ENCODE data around the gene F7.

F7 gene

GRCh38 chr13:113119822-113120189, 14.2 kb downstream of the F7 start:
- no peak for DNase-seq

GRCh38 chr13:113120300-113121182, 14.9 kb downstream of the F7 start:
- no peak for DNase-seq

- no peak for DNase-seq
These were observed 15.8 kb downstream of the F7 start for GRCh38 chr13:113121183-113121927.

- no peak for DNase-seq
These were observed 16.4 kb downstream of the F7 start for GRCh38 chr13:113121928-113122471.

- no peak for DNase-seq
These were observed 17.1 kb downstream of the F7 start, which contains the start of gene F10 for GRCh38 chr13:113122550-113123225. Gene F10 (plus strand): TSS chr13:113122799. CDS start chr13:113122856, 57 bp downstream.

- DNase-seq, result no peak
These were observed 17.9 kb downstream of the F7 start for GRCh38 chr13:113123226-113124201.

- DNase-seq, result no peak
These were observed 18.8 kb downstream of the F7 start for GRCh38 chr13:113124211-113124970.

- no peak for DNase-seq
These were observed 20.1 kb downstream of the F7 start for GRCh38 chr13:113125506-113126264.

- no peak for DNase-seq
These were observed 20.9 kb downstream of the F7 start for GRCh38 chr13:113126265-113127150.

GRCh38 chr13:113129480-113129879, 23.9 kb downstream of the F7 start:
- DNase-seq, result no peak

- DNase-seq, result peak; percentile 35
These were observed 24.5 kb downstream of the F7 start for GRCh38 chr13:113129921-113130750.

GRCh38 chr13:113135281-113135760, 29.7 kb downstream of the F7 start:
- no peak for DNase-seq

GRCh38 chr13:113137691-113138298, 32.2 kb downstream of the F7 start:
- no peak for DNase-seq

GRCh38 chr13:113138792-113139551, 33.4 kb downstream of the F7 start:
- no peak for DNase-seq

GRCh38 chr13:113139577-113139976, 34.0 kb downstream of the F7 start:
- no peak for DNase-seq

- DNase-seq, result no peak
These were observed 35.3 kb downstream of the F7 start for GRCh38 chr13:113140677-113141600.

All from stimulated activated CD4-positive, alpha-beta T cell treated with anti-CD3 and anti-CD28 coated beads, Interleukin-4, amount 100 ng/mL, for 24 hours (primary cell).